KOPT-K1 (cell line): Measurements from ENCODE around the gene DAZ4.
"Not testable (repeated sequence)": the region's sequence is repeated elsewhere in the genome, so short reads cannot be mapped to it uniquely, and the experiment has no call there.

ENCODE experiments used
- H3K27ac ChIP-seq: fragments of 200-600 bp; sonication (generic); 2 replicates; pipeline ENCODE4 v1.5.1; 2016; ENCODE audit warnings: antibody characterized with exemption, mild to moderate bottlenecking, low read depth, low read length; ENCODE audit not compliant: poor library complexity, severe bottlenecking
- H3K36me3 ChIP-seq: fragments of 200-600 bp; sonication (generic); 2 replicates; pipeline ENCODE4 v1.5.1; 2017; ENCODE audit warnings: antibody characterized with exemption, mild to moderate bottlenecking, low read length, moderate library complexity; ENCODE audit not compliant: insufficient read depth
- H3K9me3 ChIP-seq: fragments of 200-600 bp; sonication (generic); 2 replicates; pipeline ENCODE4 v1.5.1; 2017; ENCODE audit warnings: antibody characterized with exemption, low read length, mild to moderate bottlenecking; ENCODE audit not compliant: insufficient read depth, poor library complexity, severe bottlenecking

Gene DAZ4

GRCh38 chrY:24833619-24834018, at the start of gene DAZ4:
Gene DAZ4, plus strand, starts transcription at chrY:24833919. Its CDS starts 208 bp downstream, at chrY:24834127.
- not testable (repeated sequence) for H3K9me3 ChIP-seq, H3K36me3 ChIP-seq, H3K27ac ChIP-seq

- not testable (repeated sequence) for H3K36me3 ChIP-seq, H3K27ac ChIP-seq, H3K9me3 ChIP-seq
Observed at GRCh38 chrY:24813293-24813692, 20.4 kb upstream of the DAZ4 start, which contains the start of gene DAZ3. Gene DAZ3, minus strand, starts transcription at chrY:24813393. Its CDS starts 208 bp downstream, at chrY:24813185.

GRCh38 chrY:24821836-24822235, 11.9 kb upstream of the DAZ4 start:
- H3K27ac ChIP-seq, H3K36me3 ChIP-seq, H3K9me3 ChIP-seq: not testable (repeated sequence)

- not testable (repeated sequence) for H3K27ac ChIP-seq, H3K36me3 ChIP-seq, H3K9me3 ChIP-seq
Observed at GRCh38 chrY:24824184-24824879, 9.4 kb upstream of the DAZ4 start.

- H3K36me3 ChIP-seq, H3K9me3 ChIP-seq, H3K27ac ChIP-seq: not testable (repeated sequence)
Observed at GRCh38 chrY:24825069-24825468, 8.7 kb upstream of the DAZ4 start.
